ENCODE measurements around the gene COX6A2.

GRCh38 chr16:31423801-31424200, 4.4 kb downstream of the COX6A2 start:
- TF ChIP-seq, protein P1, sequence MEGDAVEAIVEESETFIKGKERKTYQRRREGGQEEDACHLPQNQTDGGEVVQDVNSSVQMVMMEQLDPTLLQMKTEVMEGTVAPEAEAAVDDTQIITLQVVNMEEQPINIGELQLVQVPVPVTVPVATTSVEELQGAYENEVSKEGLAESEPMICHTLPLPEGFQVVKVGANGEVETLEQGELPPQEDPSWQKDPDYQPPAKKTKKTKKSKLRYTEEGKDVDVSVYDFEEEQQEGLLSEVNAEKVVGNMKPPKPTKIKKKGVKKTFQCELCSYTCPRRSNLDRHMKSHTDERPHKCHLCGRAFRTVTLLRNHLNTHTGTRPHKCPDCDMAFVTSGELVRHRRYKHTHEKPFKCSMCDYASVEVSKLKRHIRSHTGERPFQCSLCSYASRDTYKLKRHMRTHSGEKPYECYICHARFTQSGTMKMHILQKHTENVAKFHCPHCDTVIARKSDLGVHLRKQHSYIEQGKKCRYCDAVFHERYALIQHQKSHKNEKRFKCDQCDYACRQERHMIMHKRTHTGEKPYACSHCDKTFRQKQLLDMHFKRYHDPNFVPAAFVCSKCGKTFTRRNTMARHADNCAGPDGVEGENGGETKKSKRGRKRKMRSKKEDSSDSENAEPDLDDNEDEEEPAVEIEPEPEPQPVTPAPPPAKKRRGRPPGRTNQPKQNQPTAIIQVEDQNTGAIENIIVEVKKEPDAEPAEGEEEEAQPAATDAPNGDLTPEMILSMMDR (conservative IDR thresholded peaks at IDR 0.05 in 1 of 2, IDR thresholded peaks at IDR 0.05 in 1 of 2; ENCODE audit: extremely low read depth in 1 of 2, insufficient read depth in 1 of 2, low read depth in 1 of 2, low read length in 2 of 2): no peak
- TF ChIP-seq EZH2 (IDR thresholded peaks at IDR 0.05; ENCODE audit: borderline replicate concordance, low read length): no peak
